Heart left ventricle (tissue), 16 donors: ENCODE measurements around the gene STOX1. TPM values are rescaled to one million over a fixed set of nuclear protein-coding genes. Genes with fewer than 3 reads are reported as not detected.
A peak's percentile ranks its signal among the peaks of the same experiment; 100 is the strongest.

Experiments
- ATAC-seq, 4 donors: fragments of 200-7000 bp; cut with Tn5 transposase; one replicate each; pipeline ENCODE4 v1.9.1; 2020 to 2022; ENCODE audit warnings: moderate library complexity in 4 of 4, mild to moderate bottlenecking in 3 of 4, moderate number of reproducible peaks in 1 of 4
- DNase-seq, 5 donors: peaks; one replicate each; pipeline ENCODE4 v3.0.0-alpha.2; 2020
- H3K27ac ChIP-seq, 12 donors: fragments of 200-600 bp; sonication (generic) in 4 of 12; one replicate each; pipeline versions ENCODE4 v1.5.0 to v1.8.0; 2016 to 2022; ENCODE audit warnings: mild to moderate bottlenecking in 2 of 12
- H3K27me3 ChIP-seq, 9 donors: fragments of 200-600 bp; sonication (generic) in 2 of 9; one replicate each; pipeline versions ENCODE4 v1.5.1 to v1.8.0; 2016 to 2022; ENCODE audit warnings: mild to moderate bottlenecking in 3 of 9
- H3K36me3 ChIP-seq, 9 donors: fragments of 200-600 bp; sonication (generic) in 2 of 9; one replicate each; pipeline versions ENCODE4 v1.5.0 to v1.8.0; 2018 to 2022; ENCODE audit warnings: mild to moderate bottlenecking in 2 of 9
- H3K4me1 ChIP-seq, 12 donors: fragments of 200-600 bp; sonication (generic) in 4 of 12; one replicate each; pipeline versions ENCODE4 v1.5.0 to v1.8.0; 2016 to 2022; ENCODE audit warnings: mild to moderate bottlenecking in 3 of 12
- H3K4me3 ChIP-seq, 12 donors: fragments of 200-600 bp; sonication (generic) in 4 of 12; one replicate each; pipeline versions ENCODE4 v1.5.0 to v1.8.0; 2017 to 2022; ENCODE audit warnings: mild to moderate bottlenecking in 9 of 12, moderate library complexity in 4 of 12
- H3K9me3 ChIP-seq, 12 donors: fragments of 200-600 bp; sonication (generic) in 4 of 12; one replicate each; pipeline versions ENCODE4 v1.5.0 to v1.8.0; 2016 to 2022; ENCODE audit warnings: mild to moderate bottlenecking in 1 of 12
- POLR2A ChIP-seq, 2 donors: fragments of 450-650 bp; IDR thresholded peaks; one replicate each; pipeline ENCODE4 v1.6.1; 2017; ENCODE audit warnings: antibody characterized with exemption in 2 of 2, mild to moderate bottlenecking in 2 of 2, moderate library complexity in 2 of 2
- WGBS, 4 donors: extraction: QIAGEN DNeasy Blood & Tissue Kit in 2 of 4; methylation state at CpG; one replicate each; pipeline versions ENCODE4 v1.1.5 to v1.1.7; 2013 to 2018; 5-methylcytosine and 5-hydroxymethylcytosine counted together
- intact Hi-C, 10 donors: fragments of 100-400 bp; cut with DNase I; formaldehyde crosslinking; loops; one replicate each; pipeline versions ENCODE4 v1.11.1 to v1.14.2; 2022
- polyA plus RNA-seq, 2 donors: library from polyadenylated mRNA; stranded (reverse); fragments of 200-250 nt; gene quantifications; one replicate each; pipeline ENCODE4 v1.2.3, GENCODE V29; 2013
- total RNA-seq, 9 donors: library from RNA; depleted of rRNA in 2 of 9; stranded (reverse); fragments of >200 nt in 2 of 9; fragmentation: NEBNext Ultra II Directional in 3 of 9; extraction: Animal tissue kit (Norgen Biotek cat#: 25700) in 3 of 9; gene quantifications; one replicate each; pipeline versions ENCODE4 v1.1.0 to v1.2.4, GENCODE V29; 2016 to 2023
- TF ChIP-seq, protein P1 (sequence below), 12 donors: fragments of 200-600 bp; sonication (generic) in 4 of 12; IDR thresholded peaks; one replicate each; pipeline versions ENCODE4 v1.5.0 to v1.8.0; 2018 to 2022; ENCODE audit warnings: antibody characterized with exemption in 12 of 12, mild to moderate bottlenecking in 5 of 12
- donor health status: ischemic (EF 13 %, LVEDD 7.1; RV severe dilation, severe dysfunction).
- donor health status: healthy with polysubstance abuse.
- donor health status: DM: no; HTN: yes; CAD: no.
- donor health status: DM: no; HTN: no; CAD: no.
- donor health status: ischemic (EF 25% LVEDD 6.9; RV normal size, moderate dysfunction).
- donor health status: ischemic (EF 25% LVEDD 5.7; RV mildly dilated, moderate dysfunction).
- donor health status: healthy.
- donor health status: DM: yes; HTN: yes; CAD: no.
- donor health status: ischemic (EF 35%, LVEDD 5.7; RV mildly dilated, moderate dysfunction).
- donor health status: nonischemic (EF 11% LVEDD 7.7; RV severe dilation, severe dysfunction).
- donor health status: DM: yes; HTN: yes; CAD: no.
- donor health status: PGD.
- donor health status: ischemic (EF 29% LVEDD 5.4; RV normal size, mild dysfunction).
- donor health status: nonischemic (EF 23%, LVEDD 6.1; RV moderate dilation, normal function).

The STOX1 gene
- total and polyA plus RNA-seq, 11 donors, result 0.09 to 1.2 (median 0.27) TPM; not detected in 1

DNA sequence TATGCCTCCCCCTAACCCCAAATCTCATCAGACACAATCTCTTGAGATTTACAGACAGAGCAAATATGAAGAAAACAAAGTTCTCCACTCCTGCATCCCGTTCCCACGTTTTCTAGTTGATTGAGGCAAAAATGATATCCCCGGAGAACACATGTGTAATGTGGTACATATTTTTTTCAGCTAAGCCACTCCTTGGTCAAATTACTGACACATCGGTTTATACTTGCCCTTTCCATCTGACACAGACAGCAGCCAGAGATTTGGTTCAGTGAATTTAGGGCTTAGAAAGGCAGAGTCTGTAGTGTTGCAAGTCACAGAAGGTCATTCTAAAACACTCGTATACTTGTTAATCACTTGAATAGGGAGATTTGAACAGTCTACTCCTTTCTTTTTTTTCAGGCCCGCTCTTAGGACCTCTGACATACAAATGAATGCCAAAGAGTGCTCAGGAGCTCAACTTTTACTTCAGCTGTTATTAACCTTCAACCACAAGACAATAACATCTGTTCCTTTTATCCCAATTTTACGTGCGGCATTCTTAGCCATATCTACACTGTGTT, 71.9 kb downstream of the STOX1 start:
- no peak for ATAC-seq

DNA sequence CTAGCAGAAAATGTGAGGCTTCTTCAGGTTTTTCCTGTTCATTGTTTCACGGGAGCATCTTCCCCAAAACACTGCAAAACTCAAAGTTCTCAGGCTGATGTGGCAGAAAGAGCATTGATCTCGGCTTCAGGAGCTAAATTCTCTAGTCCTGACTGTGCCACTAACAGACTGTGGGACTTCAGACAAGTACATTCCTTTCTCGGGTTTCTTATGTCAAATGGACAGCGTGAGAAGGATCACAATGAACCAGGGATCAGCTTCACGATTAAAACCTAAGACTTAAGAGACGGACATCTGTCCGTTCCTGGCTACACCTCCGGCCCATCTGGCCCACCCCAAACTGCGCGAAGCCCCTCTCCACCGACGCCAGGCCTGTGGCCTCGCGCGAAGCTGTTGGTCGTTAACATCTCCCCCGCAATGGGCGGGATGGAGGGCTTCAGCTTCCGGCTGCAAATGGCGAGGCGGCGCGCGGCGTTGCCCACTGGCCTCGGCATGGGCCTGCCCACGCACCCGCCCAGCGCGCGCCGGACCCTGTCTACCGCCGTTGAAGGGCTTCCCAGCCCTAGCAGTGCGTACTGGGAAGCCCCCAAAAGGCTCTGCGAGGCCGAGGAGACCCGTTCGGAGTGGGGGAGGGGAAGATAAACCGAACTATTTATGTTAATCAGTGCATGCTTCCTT, 73.2 kb downstream of the STOX1 start:
- H3K27ac ChIP-seq, result peak overlapping the region; percentile 95 to 100 (median 99)
- DNase-seq (peak in 4 of 5 donors; percentile 82 to 86 (median 82)), ATAC-seq (peak; percentile 56 to 77 (median 63))
- H3K4me1 ChIP-seq, result peaks cover 0 to 37% (median 20%) of the 10 kb centered on the region in 12 donors
- TF ChIP-seq, protein P1, sequence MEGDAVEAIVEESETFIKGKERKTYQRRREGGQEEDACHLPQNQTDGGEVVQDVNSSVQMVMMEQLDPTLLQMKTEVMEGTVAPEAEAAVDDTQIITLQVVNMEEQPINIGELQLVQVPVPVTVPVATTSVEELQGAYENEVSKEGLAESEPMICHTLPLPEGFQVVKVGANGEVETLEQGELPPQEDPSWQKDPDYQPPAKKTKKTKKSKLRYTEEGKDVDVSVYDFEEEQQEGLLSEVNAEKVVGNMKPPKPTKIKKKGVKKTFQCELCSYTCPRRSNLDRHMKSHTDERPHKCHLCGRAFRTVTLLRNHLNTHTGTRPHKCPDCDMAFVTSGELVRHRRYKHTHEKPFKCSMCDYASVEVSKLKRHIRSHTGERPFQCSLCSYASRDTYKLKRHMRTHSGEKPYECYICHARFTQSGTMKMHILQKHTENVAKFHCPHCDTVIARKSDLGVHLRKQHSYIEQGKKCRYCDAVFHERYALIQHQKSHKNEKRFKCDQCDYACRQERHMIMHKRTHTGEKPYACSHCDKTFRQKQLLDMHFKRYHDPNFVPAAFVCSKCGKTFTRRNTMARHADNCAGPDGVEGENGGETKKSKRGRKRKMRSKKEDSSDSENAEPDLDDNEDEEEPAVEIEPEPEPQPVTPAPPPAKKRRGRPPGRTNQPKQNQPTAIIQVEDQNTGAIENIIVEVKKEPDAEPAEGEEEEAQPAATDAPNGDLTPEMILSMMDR (IDR thresholded peaks at IDR 0.05), result no peak
- peak in 1 of 2 donors; percentile 43 for TF ChIP-seq POLR2A (IDR thresholded peaks at IDR 0.05)
- WGBS, 4 donors, result 3 to 4% (median 3%) methylated on average over 28 to 40 of the region's 40 CpGs
- no peaks in the 10 kb centered on the region for H3K9me3 ChIP-seq
- peaks cover 0 to 7% (median 0%) of the 10 kb centered on the region in 9 donors for H3K36me3 ChIP-seq
- no peaks in the 10 kb centered on the region for H3K27me3 ChIP-seq
- H3K4me3 ChIP-seq, result peak overlapping the region; percentile 39 to 98 (median 85)
- intact Hi-C loops, result loop anchor here in 2 of 10 donors (2.0 to 5.0 kb wide), 2 partner anchors 54 to 103 kb away; no protein-coding TSS in a partner anchor

More for the DNA sequence above, 71.9 kb downstream of the STOX1 start:
- intact Hi-C loops, result loop anchor here in 8 of 10 donors (5.0 to 10.0 kb wide), 5 partner anchors 102 to 494 kb away; partner anchors contain the start of gene RUFY2 (in 1 of the 8)
- H3K36me3 ChIP-seq, result no peaks in the 10 kb centered on the region
- WGBS, 4 donors, result 87 to 94% (median 91%) methylated on average over 8 of the region's 8 CpGs
- no peaks in the 10 kb centered on the region for H3K9me3 ChIP-seq
- no peak overlapping the region for H3K4me3 ChIP-seq
- TF ChIP-seq POLR2A (IDR thresholded peaks at IDR 0.05), result no peak
- TF ChIP-seq, protein P1 (IDR thresholded peaks at IDR 0.05), result no peak
- peaks cover 0 to 32% (median 20%) of the 10 kb centered on the region in 12 donors for H3K4me1 ChIP-seq
- H3K27ac ChIP-seq, result no peak overlapping the region
- no peak for DNase-seq
- no peaks in the 10 kb centered on the region for H3K27me3 ChIP-seq

DNA sequence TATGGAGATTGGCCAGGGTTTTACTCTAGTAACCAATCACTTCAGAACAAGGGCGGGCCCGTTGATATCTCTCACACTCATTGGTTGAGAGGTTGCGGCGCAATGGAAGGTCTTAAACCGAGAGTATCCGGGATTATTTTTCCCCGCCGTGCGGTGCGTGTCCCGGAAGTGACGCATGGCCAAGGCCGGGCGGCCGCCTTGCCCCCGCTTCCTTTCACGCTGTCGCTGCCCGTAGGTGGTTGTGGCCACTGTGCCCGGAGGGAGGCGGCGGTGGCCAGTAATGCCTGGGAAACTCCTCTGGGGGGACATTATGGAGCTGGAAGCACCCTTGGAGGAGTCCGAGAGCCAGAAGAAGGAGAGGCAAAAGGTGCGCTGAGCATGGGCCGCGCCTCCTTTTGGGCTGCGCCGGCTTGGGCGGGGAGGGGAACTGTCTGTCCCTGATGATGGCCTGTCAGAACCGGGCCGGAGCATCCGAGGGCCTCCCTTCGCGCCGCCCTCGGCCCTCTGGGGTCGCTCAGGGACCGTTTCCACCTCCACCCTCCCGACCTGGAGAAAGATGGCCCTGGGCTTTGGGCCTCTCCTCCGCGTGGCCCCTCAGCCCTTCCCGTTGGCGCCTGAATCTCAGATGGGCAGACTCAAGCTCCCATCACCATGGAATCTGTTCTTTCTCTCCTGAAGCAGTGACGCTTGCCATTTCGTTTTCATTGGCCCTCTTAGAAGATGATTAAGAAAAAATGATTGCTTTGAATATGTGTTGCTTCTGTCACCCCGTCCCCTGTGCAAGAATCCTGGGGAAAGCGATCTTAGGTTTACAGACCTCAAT, 74.0 kb downstream of the STOX1 start, which contains the start of gene DDX50:
DDX50 (plus strand) TSS at position 211 of the 823 bp plus-strand sequence; CDS start at position 281, 70 bp downstream.
- peaks cover 0 to 7% (median 0%) of the 10 kb centered on the region in 9 donors for H3K36me3 ChIP-seq
- peak in 1 of 2 donors; percentile 35 for TF ChIP-seq POLR2A (IDR thresholded peaks at IDR 0.05)
- TF ChIP-seq, protein P1 (IDR thresholded peaks at IDR 0.05), result peak in 3 of 12 donors; percentile 14 to 31 (median 15)
- WGBS, 4 donors, result 0 to 1% (median 0%) methylated on average over 33 to 47 of the region's 47 CpGs
- H3K4me1 ChIP-seq, result peaks cover 0 to 37% (median 20%) of the 10 kb centered on the region in 12 donors
- intact Hi-C loops, result loop anchor here in 2 of 10 donors (2.0 to 5.0 kb wide), 2 partner anchors 53 to 104 kb away; no protein-coding TSS in a partner anchor
- H3K27ac ChIP-seq, result peak within 1 kb of the TSS; percentile 95 to 100 (median 99)
- H3K9me3 ChIP-seq, result no peaks in the 10 kb centered on the region
- no peaks in the 10 kb centered on the region for H3K27me3 ChIP-seq
- ATAC-seq, result peak; percentile 98 to 99 (median 98)
- H3K4me3 ChIP-seq, result peak within 1 kb of the TSS; percentile 39 to 98 (median 85)
- peak; percentile 96 to 98 (median 98) for DNase-seq
